H1 (cell line): ENCODE measurements around the gene DSG2. TPM values are rescaled to one million over a fixed set of nuclear protein-coding genes. Genes with fewer than 3 reads are reported as not detected.
A peak's percentile ranks its signal among the peaks of the same experiment; 100 is the strongest.

ENCODE experiments used
- CTCF ChIA-PET: fragments of 300-600 bp; sonication (Branson Sonifier 250); formaldehyde crosslinking; loops from one replicate; lab custom pipeline; 2021; ENCODE audit not compliant: partially characterized antibody; lab: Charles Lee
- POLR2A ChIA-PET: fragments of 300-600 bp; sonication (Branson Sonifier 250); formaldehyde crosslinking; loops from one replicate; lab custom pipeline; 2021; ENCODE audit warnings: inconsistent platforms; ENCODE audit not compliant: partially characterized antibody; lab: Charles Lee
- DNase-seq, 2 experiments: peaks; one replicate each; pipeline versions ENCODE4 v3.0.0 to v3.0.0-alpha.2; 2010 to 2022; ENCODE audit warnings: low spot score in 2 of 2, low read depth in 1 of 2, mixed read lengths in 1 of 2
- FAIRE-seq: peaks from 2 replicates; lab custom pipeline; 2011; peaks lifted over from hg19 to GRCh38; lab: Jason Lieb, UNC
- H2AFZ ChIP-seq: 2 replicates; pipeline ENCODE4 v1.8.1; 2012; ENCODE audit warnings: low read length, inconsistent platforms
- H2AK5ac ChIP-seq: 2 replicates; pipeline ENCODE4 v1.6.1; 2013; ENCODE audit warnings: low read depth, low read length
- H2BK120ac ChIP-seq: replicated peaks from 2 replicates; pipeline ENCODE3; 2013; ENCODE audit warnings: low read depth, low read length, inconsistent platforms
- H2BK12ac ChIP-seq: 2 replicates; pipeline ENCODE4 v1.6.1; 2013; ENCODE audit warnings: low read depth, low read length
- H2BK15ac ChIP-seq: 2 replicates; pipeline ENCODE4 v1.6.1; 2013; ENCODE audit warnings: low read length
- H2BK20ac ChIP-seq: 2 replicates; pipeline ENCODE4 v1.6.1; 2013; ENCODE audit warnings: low read length
- H2BK5ac ChIP-seq: 2 replicates; pipeline ENCODE4 v1.6.1; 2013; ENCODE audit warnings: low read depth, low read length
- H3K14ac ChIP-seq: 2 replicates; pipeline ENCODE4 v1.6.1; 2013; ENCODE audit warnings: inconsistent platforms; ENCODE audit not compliant: insufficient read length
- H3K18ac ChIP-seq: 2 replicates; pipeline ENCODE4 v1.6.1; 2013; ENCODE audit warnings: low read length; ENCODE audit errors: extremely low read depth
- H3K23ac ChIP-seq: 2 replicates; pipeline ENCODE4 v1.6.1; 2013; ENCODE audit warnings: inconsistent platforms; ENCODE audit not compliant: insufficient read length
- H3K23me2 ChIP-seq: 2 replicates; pipeline ENCODE4 v1.6.1; 2013; ENCODE audit warnings: low read depth, low read length
- H3K27ac ChIP-seq: 2 replicates; pipeline ENCODE4 v1.6.1; 2011; ENCODE audit warnings: low read depth, low read length, inconsistent platforms
- H3K27me3 ChIP-seq, 4 experiments: replicated peaks in 1 of 4; 1 replicate in 1 of 4; 2 replicates in 3 of 4; pipeline versions ENCODE4 v1.6.1 to v1.8.1; 2011 to 2013; ENCODE audit warnings: low read length in 3 of 4, mild to moderate bottlenecking in 3 of 4, inconsistent platforms in 2 of 4, mixed read lengths in 2 of 4, moderate library complexity in 1 of 4; ENCODE audit not compliant: control insufficient read depth in 3 of 4, insufficient read depth in 3 of 4; ENCODE audit errors: extremely low read depth in 1 of 4
- H3K36me3 ChIP-seq, 4 experiments: 2 replicates each; pipeline versions ENCODE4 v1.6.1 to v1.8.1; 2011 to 2013; ENCODE audit warnings: mild to moderate bottlenecking in 4 of 4, low read length in 3 of 4, moderate library complexity in 2 of 4, control low read depth in 1 of 4, inconsistent platforms in 1 of 4; ENCODE audit not compliant: insufficient read depth in 4 of 4, control insufficient read depth in 2 of 4
- H3K4ac ChIP-seq: replicated peaks from 2 replicates; pipeline ENCODE3; 2013; ENCODE audit warnings: low read length, low read depth, mixed read lengths, inconsistent platforms; ENCODE audit not compliant: insufficient read length
- H3K4me1 ChIP-seq, 4 experiments: replicated peaks in 1 of 4; 1 replicate in 1 of 4; 2 replicates in 3 of 4; pipeline versions ENCODE4 v1.6.1 to v1.8.1; 2011 to 2013; ENCODE audit warnings: low read length in 3 of 4, inconsistent platforms in 2 of 4, mixed read lengths in 1 of 4; ENCODE audit not compliant: insufficient read depth in 4 of 4, control insufficient read depth in 3 of 4
- H3K4me2 ChIP-seq, 2 experiments: 2 replicates each; pipeline versions ENCODE4 v1.6.1 to v1.8.1; 2011 to 2013; ENCODE audit warnings: low read depth in 2 of 2, low read length in 2 of 2, control low read depth in 1 of 2, inconsistent platforms in 1 of 2, mild to moderate bottlenecking in 1 of 2; ENCODE audit not compliant: insufficient read depth in 1 of 2
- H3K4me3 ChIP-seq, 4 experiments: fragments of 200-600, 300-600 bp in 1 of 4; sonication (generic), shearing (Covaris generic), sonication (Bioruptor Twin) in 1 of 4; 2 replicates each; pipeline versions ENCODE4 v1.5.1 to v1.8.1; 2011 to 2016; ENCODE audit warnings: low read length in 4 of 4, low read depth in 3 of 4, control low read depth in 2 of 4, inconsistent platforms in 2 of 4, mild to moderate bottlenecking in 2 of 4, mixed read lengths in 1 of 4, moderate library complexity in 1 of 4; ENCODE audit not compliant: insufficient read depth in 2 of 4; ENCODE audit errors: extremely low read depth in 1 of 4
- H3K56ac ChIP-seq: replicated peaks from 2 replicates; pipeline ENCODE3; 2013; ENCODE audit warnings: low read depth, mild to moderate bottlenecking, mixed read lengths, low read length, inconsistent platforms; ENCODE audit not compliant: insufficient read length
- H3K79me1 ChIP-seq: 2 replicates; pipeline ENCODE4 v1.6.1; 2013; ENCODE audit warnings: low read depth, low read length, control low read depth
- H3K79me2 ChIP-seq, 2 experiments: 2 replicates each; pipeline versions ENCODE4 v1.6.1 to v1.8.1; 2012 to 2013; ENCODE audit warnings: low read length in 2 of 2, mild to moderate bottlenecking in 2 of 2, inconsistent platforms in 1 of 2; ENCODE audit not compliant: insufficient read depth in 2 of 2, control insufficient read depth in 1 of 2
- H3K9ac ChIP-seq, 4 experiments: replicated peaks in 1 of 4; 1 replicate in 1 of 4; 2 replicates in 3 of 4; pipeline versions ENCODE4 v1.6.1 to v1.8.1; 2011 to 2013; ENCODE audit warnings: low read depth in 3 of 4, low read length in 3 of 4, control low read depth in 2 of 4, mild to moderate bottlenecking in 2 of 4, moderate library complexity in 2 of 4, inconsistent platforms in 1 of 4; ENCODE audit errors: extremely low read depth in 1 of 4
- H3K9me3 ChIP-seq, 2 experiments: 2 replicates each; pipeline versions ENCODE4 v1.6.1 to v1.8.1; 2012 to 2013; ENCODE audit warnings: mild to moderate bottlenecking in 2 of 2, moderate library complexity in 2 of 2, control low read depth in 1 of 2, inconsistent platforms in 1 of 2, low read depth in 1 of 2, low read length in 1 of 2, mixed read lengths in 1 of 2; ENCODE audit not compliant: insufficient read depth in 2 of 2
- H4K20me1 ChIP-seq, 2 experiments: replicated peaks in 1 of 2; 2 replicates each; pipeline versions ENCODE3 to v1.8.1; 2011 to 2013; ENCODE audit warnings: inconsistent platforms in 2 of 2, low read length in 2 of 2, mild to moderate bottlenecking in 1 of 2; ENCODE audit not compliant: insufficient read depth in 2 of 2, control insufficient read depth in 1 of 2
- H4K5ac ChIP-seq: 2 replicates; pipeline ENCODE4 v1.6.1; 2013; ENCODE audit warnings: low read length, low read depth, mixed read lengths, inconsistent platforms; ENCODE audit not compliant: insufficient read length
- H4K8ac ChIP-seq: 2 replicates; pipeline ENCODE4 v1.8.0; 2013; ENCODE audit warnings: mild to moderate bottlenecking, moderate library complexity, low read length, inconsistent platforms; ENCODE audit not compliant: insufficient read depth; ENCODE audit errors: extremely low read depth
- H4K91ac ChIP-seq: replicated peaks from 2 replicates; pipeline ENCODE3; 2013; ENCODE audit warnings: low read length, mixed read lengths, inconsistent platforms; ENCODE audit not compliant: insufficient read length
- BCL11A ChIP-seq, 2 experiments: IDR thresholded peaks; one replicate each; pipeline ENCODE4 v1.6.1; 2011; ENCODE audit warnings: low read depth in 2 of 2, low read length in 2 of 2, mild to moderate bottlenecking in 2 of 2
- JUN ChIP-seq: IDR thresholded peaks from 2 replicates; pipeline ENCODE4 v1.6.1; 2011; ENCODE audit warnings: low read depth, mild to moderate bottlenecking, improper control_type of control experiment, low read length
- NRF1 ChIP-seq: IDR thresholded peaks from 2 replicates; pipeline ENCODE4 v1.6.1; 2011; ENCODE audit warnings: mild to moderate bottlenecking, low read depth, low read length, improper control_type of control experiment
- SIN3A ChIP-seq, 2 experiments: IDR thresholded peaks in 1 of 2; conservative IDR thresholded peaks in 1 of 2; 2 replicates each; pipeline ENCODE4 v1.6.1; 2011 to 2012; ENCODE audit warnings: low read length in 2 of 2, improper control_type of control experiment in 1 of 2, low read depth in 1 of 2, mild to moderate bottlenecking in 1 of 2
- TAF1 ChIP-seq: IDR thresholded peaks from 2 replicates; pipeline ENCODE4 v1.6.1; 2011; ENCODE audit warnings: mild to moderate bottlenecking, low read depth, low read length
- TBP ChIP-seq: IDR thresholded peaks from 2 replicates; pipeline ENCODE4 v1.6.1; 2011; ENCODE audit warnings: low read depth, low read length, improper control_type of control experiment
- TCF12 ChIP-seq: IDR thresholded peaks from 2 replicates; pipeline ENCODE4 v1.6.1; 2011; ENCODE audit warnings: low read depth, mild to moderate bottlenecking, low read length
- WGBS, 2 experiments: shearing (Covaris generic) in 1 of 2; methylation state at CpG; one replicate each; pipeline versions ENCODE4 v1.1.6 to v1.1.7; 2013 to 2015; ENCODE audit warnings: low lambda C conversion rate in 2 of 2, mixed read lengths in 2 of 2, inconsistent platforms in 1 of 2, low coverage in 1 of 2, missing lambda C conversion rate in 1 of 2; ENCODE audit not compliant: insufficient replicate concordance in 2 of 2, insufficient coverage in 1 of 2, insufficient read length in 1 of 2; ENCODE audit errors: extremely low coverage in 1 of 2, missing lambda C conversion rate in 1 of 2; 5-methylcytosine and 5-hydroxymethylcytosine counted together
- polyA plus RNA-seq, 7 experiments: library from polyadenylated mRNA; depleted of rRNA in 3 of 7; stranded (reverse) in 5 of 7; unstranded in 2 of 7; fragments of >200 nt in 5 of 7; fragments of 200-250 nt in 2 of 7; gene quantifications; 1 replicate in 5 of 7; 2 replicates in 1 of 7; 4 replicates in 1 of 7; pipeline versions ENCODE4 v1.2.1 to v1.2.3, GENCODE V29; 2011 to 2013; ENCODE audit warnings: missing spikeins in 2 of 7, mixed read lengths in 2 of 7
- total RNA-seq: library from RNA; stranded (reverse); fragmentation: NEBNext Ultra II Directional; extraction: Animal tissue kit (Norgen Biotek cat#: 25700); gene quantifications from 2 replicates; pipeline ENCODE4 v1.2.1, GENCODE V29; 2021
- TF ChIP-seq, protein P1 (sequence below), 3 experiments: IDR thresholded peaks; 1 replicate in 2 of 3; 2 replicates in 1 of 3; pipeline versions ENCODE4 v1.5.1 to v1.6.1; 2011; ENCODE audit warnings: low read length in 3 of 3, mild to moderate bottlenecking in 3 of 3, inconsistent platforms in 2 of 3, low read depth in 1 of 3, moderate library complexity in 1 of 3; ENCODE audit not compliant: insufficient read depth in 1 of 3; ENCODE audit errors: control extremely low read depth in 1 of 3

DSG2 gene
- total and polyA plus RNA-seq, 2 of the 8 experiments (the other 6 are each of a cell fraction or from before 2014, with no cell fraction given) = 60.1 to 144 TPM

DNA sequence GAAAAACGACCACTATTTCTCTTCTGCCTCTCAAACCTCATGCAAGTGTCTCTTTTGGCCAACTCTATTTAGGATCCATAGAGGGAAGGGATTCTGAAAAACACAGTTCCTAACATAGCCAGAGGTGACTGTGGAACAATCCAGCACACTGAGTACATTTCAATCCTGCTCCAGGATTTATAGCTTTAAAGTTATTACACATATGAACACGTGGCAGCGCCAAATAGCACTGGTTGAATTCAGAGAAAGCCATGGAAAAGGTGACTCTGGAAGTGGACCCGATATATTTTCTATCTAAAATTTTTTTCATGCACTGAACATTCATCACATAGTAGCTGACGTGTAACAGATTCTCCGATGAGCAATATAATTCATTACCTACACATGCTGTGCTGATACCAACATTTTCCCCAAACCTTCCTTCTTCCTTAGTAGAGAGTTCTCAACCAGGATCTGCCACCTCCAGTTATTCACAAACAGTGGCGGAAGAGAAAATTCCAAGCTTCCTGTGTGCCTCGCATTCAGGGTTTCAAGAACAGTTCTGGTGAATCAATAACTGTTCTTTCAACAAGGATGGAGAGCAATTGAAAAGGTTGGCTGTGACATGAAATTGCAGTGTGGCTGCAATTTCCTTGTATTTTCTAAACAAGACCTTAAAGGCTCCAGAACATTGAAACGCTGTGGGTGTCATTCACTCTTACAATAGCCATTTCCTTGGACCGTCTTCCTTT, 68.0 kb downstream of the DSG2 start:
- no peaks in the 10 kb centered on the region for H3K79me2 ChIP-seq
- H3K23ac ChIP-seq = no peak overlapping the region
- H3K14ac ChIP-seq = no peak overlapping the region
- no peak overlapping the region for H4K5ac ChIP-seq
- H2BK12ac ChIP-seq = no peak overlapping the region
- ChIA-PET POLR2A (no interaction called here), CTCF (interaction anchor here (0.6 to 1.6 kb wide), 7 partner anchors 10 to 158 kb away, joined by 3 to 5 read pairs (median 3); no protein-coding TSS in a partner anchor)
- no peaks in the 10 kb centered on the region for H3K79me1 ChIP-seq
- H3K9ac ChIP-seq = no peak overlapping the region
- H2BK20ac ChIP-seq = no peak overlapping the region
- 92% methylated on average over 10 of the region's 10 CpGs; no CpG with 5 or more reads in 1 of the 2 experiments for WGBS, 2 experiments
- no peak overlapping the region for H4K8ac ChIP-seq
- no peaks in the 10 kb centered on the region for H3K27me3 ChIP-seq
- no peak overlapping the region for H2BK5ac ChIP-seq
- H3K4ac ChIP-seq = no peak overlapping the region
- H4K91ac ChIP-seq = no peak overlapping the region
- H3K4me2 ChIP-seq = no peak overlapping the region
- no peak overlapping the region for H3K18ac ChIP-seq
- no peak overlapping the region for H2BK120ac ChIP-seq
- TF ChIP-seq JUN = no peak
- TF ChIP-seq TAF1 = no peak
- TF ChIP-seq TBP = no peak
- no peak for TF ChIP-seq BCL11A (IDR thresholded peaks at IDR 0.05; ENCODE audit: low read depth in 2 of 2, low read length in 2 of 2)
- TF ChIP-seq, protein P1, sequence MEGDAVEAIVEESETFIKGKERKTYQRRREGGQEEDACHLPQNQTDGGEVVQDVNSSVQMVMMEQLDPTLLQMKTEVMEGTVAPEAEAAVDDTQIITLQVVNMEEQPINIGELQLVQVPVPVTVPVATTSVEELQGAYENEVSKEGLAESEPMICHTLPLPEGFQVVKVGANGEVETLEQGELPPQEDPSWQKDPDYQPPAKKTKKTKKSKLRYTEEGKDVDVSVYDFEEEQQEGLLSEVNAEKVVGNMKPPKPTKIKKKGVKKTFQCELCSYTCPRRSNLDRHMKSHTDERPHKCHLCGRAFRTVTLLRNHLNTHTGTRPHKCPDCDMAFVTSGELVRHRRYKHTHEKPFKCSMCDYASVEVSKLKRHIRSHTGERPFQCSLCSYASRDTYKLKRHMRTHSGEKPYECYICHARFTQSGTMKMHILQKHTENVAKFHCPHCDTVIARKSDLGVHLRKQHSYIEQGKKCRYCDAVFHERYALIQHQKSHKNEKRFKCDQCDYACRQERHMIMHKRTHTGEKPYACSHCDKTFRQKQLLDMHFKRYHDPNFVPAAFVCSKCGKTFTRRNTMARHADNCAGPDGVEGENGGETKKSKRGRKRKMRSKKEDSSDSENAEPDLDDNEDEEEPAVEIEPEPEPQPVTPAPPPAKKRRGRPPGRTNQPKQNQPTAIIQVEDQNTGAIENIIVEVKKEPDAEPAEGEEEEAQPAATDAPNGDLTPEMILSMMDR (IDR thresholded peaks at IDR 0.05; ENCODE audit: control extremely low read depth in 1 of 3, insufficient read depth in 1 of 3, low read depth in 1 of 3, low read length in 3 of 3) = no peak
- TF ChIP-seq NRF1 = no peak
- TF ChIP-seq SIN3A (conservative IDR thresholded peaks at IDR 0.05 in 1 of 2, IDR thresholded peaks at IDR 0.05 in 1 of 2; ENCODE audit: low read depth in 1 of 2, low read length in 2 of 2) = no peak
- TF ChIP-seq TCF12 = no peak
- TF ChIP-seq, all 59 proteins: peak for 0
- Histone ChIP-seq H2AK5ac (no peak overlapping the region), H3K36me3 (no peaks in the 10 kb centered on the region), H3K56ac (no peak overlapping the region), H4K20me1 (no peaks in the 10 kb centered on the region), H3K23me2 (no peaks in the 10 kb centered on the region), H3K27ac (no peak overlapping the region), H2AFZ (0 out of 2 replicates have a peak overlapping the region, but pooled peaks have one; percentile 77), H2BK15ac (no peak overlapping the region), H3K4me1 (no peaks in the 10 kb centered on the region), H3K4me3 (no peak overlapping the region), H3K9me3 (no peaks in the 10 kb centered on the region)
- FAIRE-seq (no peak), DNase-seq (no peak)
